Suprapubic skin (tissue), 3 donors: Measurements from ENCODE around the gene RBM12.

Experiments
- POLR2A ChIP-seq, 2 donors: fragments of 450-650 bp; IDR thresholded peaks; one replicate each; pipeline ENCODE4 v1.6.1; 2017; ENCODE audit warnings: antibody characterized with exemption in 2 of 2, mild to moderate bottlenecking in 2 of 2, moderate library complexity in 2 of 2
- TF ChIP-seq, protein P1 (sequence below), 2 donors: fragments of 200-600 bp in 1 of 2; fragments of 450-650 bp in 1 of 2; sonication (generic) in 1 of 2; IDR thresholded peaks; one replicate each; pipeline ENCODE4 v1.5.1; 2016 to 2019; ENCODE audit warnings: antibody characterized with exemption in 2 of 2, mild to moderate bottlenecking in 1 of 2, moderate library complexity in 1 of 2

GRCh38 chr20:35681960-35682359 is 17.3 kb upstream of the RBM12 start:
- TF ChIP-seq, protein P1, sequence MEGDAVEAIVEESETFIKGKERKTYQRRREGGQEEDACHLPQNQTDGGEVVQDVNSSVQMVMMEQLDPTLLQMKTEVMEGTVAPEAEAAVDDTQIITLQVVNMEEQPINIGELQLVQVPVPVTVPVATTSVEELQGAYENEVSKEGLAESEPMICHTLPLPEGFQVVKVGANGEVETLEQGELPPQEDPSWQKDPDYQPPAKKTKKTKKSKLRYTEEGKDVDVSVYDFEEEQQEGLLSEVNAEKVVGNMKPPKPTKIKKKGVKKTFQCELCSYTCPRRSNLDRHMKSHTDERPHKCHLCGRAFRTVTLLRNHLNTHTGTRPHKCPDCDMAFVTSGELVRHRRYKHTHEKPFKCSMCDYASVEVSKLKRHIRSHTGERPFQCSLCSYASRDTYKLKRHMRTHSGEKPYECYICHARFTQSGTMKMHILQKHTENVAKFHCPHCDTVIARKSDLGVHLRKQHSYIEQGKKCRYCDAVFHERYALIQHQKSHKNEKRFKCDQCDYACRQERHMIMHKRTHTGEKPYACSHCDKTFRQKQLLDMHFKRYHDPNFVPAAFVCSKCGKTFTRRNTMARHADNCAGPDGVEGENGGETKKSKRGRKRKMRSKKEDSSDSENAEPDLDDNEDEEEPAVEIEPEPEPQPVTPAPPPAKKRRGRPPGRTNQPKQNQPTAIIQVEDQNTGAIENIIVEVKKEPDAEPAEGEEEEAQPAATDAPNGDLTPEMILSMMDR (IDR thresholded peaks at IDR 0.05): no peak
- no peak for TF ChIP-seq POLR2A (IDR thresholded peaks at IDR 0.05)
